Measurements from ENCODE around the gene SORT1.
"Not testable (repeated sequence)": the region's sequence is repeated elsewhere in the genome, so short reads cannot be mapped to it uniquely, and the experiment has no call there.

The SORT1 gene

DNA sequence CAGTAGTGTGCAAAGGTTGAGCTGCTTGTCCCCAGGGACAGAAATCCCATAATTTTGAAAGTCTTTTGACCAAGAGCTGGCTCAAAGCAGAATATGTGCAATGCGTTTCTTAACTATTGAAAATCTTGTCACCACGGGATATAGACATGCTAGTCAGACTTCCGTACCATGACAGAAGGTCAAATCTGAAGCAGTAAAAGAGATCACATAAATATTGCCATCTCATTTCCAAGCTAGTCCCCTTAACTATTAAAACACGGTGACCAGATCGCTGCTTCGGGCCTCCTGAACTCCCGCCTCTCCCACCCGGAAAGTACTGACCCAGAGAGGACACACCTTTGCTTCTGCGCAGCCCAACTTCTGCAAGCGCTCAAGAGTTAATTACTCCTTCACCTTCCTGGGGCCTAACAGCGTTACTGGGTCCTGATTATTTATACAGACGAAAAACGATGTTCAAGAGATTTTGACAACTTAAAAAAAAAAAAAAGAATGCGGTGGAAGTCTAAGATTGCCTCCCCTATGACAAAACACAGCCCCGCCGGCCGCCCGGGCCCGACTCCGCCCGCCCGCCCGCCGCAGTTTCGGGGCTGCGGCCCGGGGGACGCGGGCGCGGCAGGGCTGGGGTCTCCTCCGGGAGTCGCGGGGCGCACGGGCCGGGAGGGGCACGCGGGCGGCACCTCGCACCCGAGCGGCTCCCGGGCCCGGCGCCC lies 692 bp downstream of the SORT1 start:
- no peak for DNase-seq (ENCODE audit: low read depth, low spot score)

DNA sequence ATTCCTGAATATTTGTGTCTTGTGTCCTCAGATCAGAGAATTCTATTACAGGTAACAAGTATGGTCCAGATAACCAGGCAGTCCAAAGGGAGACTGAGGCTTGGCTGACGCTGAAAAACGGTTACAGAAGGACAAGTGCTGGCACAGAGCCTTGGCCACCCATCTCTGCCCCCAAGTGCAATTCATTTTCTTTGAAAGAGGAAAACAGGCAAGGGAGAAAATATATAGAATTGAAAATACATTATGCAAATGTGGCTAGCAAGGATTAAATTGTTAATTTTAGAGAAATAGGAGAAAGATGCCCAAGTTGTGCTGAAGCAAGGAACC lies 1.2 kb downstream of the SORT1 start:
- DNase-seq (ENCODE audit: low read depth, low spot score): no peak

DNA sequence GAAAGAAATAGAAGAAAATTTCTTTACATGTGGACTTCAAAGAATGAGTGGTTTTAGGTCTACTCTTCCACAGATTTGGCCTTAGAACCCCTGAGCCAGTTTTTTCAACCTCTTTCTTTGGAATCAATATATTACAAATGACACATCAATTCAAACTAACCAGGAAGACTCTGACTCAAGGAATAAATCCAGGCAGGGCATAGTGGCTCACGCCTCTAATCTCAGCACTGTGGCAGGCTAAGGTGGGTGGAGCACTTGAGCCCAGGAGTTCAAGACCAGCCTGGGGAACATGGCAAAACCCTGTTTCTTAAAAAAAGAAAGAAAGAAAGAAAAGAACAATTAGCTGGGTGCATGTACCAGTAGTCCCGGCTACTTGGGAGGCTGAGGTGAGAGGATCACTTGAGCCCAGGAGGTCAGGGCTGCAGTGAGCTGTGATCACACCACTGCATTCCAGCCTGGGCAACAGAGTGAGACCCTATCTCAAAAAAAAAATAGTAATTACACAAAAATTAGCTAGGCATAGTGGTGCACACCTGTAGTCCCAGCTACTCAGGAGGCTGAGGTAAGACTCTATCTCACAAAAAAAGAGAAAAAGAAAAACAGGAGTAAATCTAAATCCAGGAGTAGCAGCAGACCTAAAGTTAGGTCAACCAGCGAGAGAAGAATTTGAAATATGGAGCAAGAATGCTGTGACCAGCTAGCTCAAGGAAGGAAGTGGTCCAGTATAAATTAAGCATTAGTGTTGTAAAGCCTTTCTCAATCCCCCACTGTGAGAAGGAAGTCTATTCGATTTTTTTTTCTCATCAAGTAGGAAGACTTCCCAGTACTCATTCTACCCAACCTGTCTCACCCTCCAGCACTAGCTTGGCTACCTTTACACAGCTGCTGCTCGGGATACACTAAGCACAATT lies 1.9 kb downstream of the SORT1 start:
- DNase-seq (ENCODE audit: low read depth, low spot score): no peak

DNA sequence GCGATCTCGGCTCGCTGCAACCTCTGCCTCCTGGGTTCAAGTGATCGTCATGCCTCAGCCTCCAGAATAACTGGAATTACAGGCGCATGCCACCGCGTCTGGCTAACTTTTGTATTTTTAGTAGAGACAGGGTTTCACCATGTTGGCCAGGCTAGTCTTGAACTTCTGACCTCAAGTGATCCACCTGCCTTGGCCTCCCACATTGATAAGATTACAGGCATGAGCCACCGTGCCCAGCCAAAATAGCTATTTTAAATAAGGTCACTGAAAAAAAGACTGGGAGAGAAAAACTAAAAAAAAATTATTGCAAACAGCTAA lies 2.5 kb downstream of the SORT1 start:
- DNase-seq (ENCODE audit: low read depth, low spot score): not testable (repeated sequence)

DNA sequence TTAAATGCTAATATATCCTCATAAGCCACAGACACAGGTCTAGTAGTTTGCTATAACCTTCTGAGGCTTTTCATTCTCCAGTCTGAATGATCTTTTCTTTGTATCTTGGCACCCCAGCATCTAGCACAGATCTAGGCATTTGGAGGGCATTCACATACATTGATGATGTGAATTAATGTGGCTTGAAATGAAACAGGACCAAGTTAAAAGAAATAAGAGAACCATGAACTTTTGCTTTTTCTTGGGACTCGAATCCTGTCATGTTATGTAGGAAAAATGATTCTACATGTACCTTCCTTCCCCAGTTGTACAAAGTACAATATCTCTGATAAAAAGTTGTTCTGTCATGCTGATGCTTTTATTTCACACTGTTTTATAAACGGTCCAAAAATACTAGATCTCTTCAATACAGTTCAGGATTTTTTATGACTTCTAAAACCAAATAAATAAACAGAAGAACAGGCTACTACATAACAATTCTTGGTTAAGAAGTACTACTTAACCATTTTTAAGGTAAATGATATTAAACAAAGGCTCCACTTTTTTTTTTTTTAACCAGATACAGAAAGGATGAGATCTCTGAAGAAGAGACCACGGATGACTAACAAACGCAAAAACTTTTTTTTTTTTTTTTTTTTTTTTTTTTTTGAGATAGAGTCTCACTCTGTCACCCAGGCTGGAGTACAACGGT lies 3.0 kb downstream of the SORT1 start:
- no peak for DNase-seq (ENCODE audit: low read depth, low spot score)

DNA sequence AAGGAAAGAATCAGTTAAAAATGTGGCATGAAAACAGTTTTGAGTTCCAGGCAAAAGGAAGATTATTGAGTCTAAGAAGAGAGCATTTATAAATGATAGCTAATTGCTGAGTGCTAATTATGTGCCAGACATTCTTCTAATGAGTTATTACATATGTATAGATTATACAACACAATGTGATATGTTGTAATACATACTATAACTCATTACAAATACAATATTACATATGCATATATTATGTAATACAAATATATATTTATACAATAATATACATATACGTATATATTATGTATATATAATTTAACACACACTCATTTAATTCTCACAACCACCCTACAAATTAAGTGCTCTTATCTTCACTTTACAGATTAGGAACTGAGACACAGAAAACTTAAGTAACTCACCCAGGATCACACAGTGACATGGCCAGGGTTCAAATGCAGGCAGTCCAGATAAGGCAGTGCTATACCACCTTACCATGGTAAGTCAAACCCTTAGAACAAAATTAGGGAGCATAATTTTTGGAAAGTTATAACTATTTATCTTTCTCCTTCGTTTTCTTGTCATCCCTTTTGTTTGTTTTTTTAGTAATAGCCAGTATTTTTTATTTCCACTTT lies 4.0 kb downstream of the SORT1 start:
- no peak for DNase-seq (ENCODE audit: low read depth, low spot score)

DNA sequence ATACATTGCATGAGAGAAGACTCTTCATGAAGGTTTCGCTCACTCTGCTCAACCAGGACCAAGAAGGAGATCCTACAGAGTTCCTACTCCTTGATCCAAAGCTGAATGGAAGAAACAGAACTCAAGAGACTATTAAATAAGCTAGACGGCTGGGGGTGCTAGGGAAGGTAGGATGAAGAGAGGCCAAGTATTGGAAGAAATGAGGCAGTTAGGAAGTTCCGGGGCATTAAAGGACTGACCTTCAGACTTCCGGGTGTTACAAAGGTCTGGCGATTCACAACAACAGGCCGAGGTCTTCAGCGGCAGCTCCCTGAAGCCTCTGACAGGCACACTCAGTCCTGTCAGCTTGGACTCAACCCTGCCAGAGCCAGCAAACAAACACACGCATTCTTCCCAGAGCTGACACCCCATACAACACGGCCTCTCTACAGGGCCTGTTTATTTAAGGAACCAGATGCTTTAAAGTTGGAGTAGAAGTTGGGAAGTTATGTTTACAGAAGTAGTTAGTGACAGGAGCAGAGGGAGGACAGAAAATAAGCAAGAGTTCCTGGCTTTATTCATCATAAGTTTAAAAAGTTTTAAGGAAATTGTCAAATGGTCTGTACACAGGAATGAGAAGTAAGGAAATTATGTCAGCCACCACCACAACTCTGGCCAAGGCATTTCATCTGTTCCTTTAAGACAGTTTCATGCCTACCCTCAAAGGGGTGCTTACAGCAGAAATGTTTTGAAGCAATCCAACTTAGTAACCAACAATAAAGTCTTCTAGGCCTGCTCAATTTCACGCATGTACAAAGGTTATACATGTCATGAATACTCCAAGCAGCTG lies 4.7 kb downstream of the SORT1 start:
- DNase-seq (ENCODE audit: low read depth, low spot score): no peak

DNA sequence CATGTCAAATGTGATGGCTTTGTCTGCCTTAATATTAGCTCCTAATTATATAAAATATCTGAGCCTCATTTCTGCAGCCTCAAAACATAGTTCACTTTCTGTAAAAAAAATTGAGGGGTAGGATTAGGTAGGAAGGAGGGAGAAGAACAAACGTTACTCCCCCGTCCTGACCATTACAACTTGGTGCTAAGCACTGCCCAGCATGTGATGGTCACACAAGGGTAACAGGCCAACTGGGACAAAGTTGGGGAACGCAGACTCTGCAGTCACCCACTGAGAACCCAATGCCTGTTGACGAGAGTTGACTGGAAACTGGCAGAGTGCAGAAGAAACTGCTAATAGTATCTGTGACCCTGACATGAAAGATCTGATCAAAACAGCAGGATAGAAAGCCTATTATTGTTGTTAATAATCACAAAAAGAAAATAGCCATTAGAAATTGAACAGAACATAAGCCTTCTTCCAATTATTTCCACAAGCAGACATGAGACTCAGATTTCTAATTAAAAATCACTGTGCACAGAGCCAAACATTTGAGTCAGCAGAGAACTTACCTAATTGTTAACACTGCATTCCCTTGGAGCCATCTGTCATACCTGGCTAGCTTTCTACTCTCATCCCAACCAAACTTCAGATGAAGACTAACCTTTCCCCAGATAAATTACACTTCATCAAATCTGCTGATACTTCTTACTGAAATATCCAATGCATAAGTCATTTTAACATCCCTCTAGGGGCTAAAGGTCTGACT lies 5.5 kb downstream of the SORT1 start:
- DNase-seq (ENCODE audit: low read depth, low spot score): no peak

DNA sequence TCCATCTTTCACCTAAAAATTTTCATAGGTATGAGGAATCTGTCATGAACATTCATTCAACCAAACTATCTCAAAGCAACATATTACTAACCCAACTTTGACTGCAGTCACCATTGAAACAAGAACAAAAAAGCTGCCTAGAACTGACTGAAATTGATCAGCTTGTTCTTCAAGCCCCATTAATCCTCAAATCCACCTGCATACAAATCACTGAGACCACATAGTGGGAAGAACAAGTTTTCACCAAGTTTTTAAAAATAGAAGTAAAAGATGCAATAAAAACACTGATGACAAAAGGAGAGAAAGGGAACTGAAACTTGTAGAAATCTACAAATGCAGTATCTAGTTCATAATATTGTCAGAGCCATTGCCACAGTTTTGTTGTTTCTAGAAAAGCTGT lies 6.1 kb downstream of the SORT1 start:
- no peak for DNase-seq (ENCODE audit: low read depth, low spot score)

DNA sequence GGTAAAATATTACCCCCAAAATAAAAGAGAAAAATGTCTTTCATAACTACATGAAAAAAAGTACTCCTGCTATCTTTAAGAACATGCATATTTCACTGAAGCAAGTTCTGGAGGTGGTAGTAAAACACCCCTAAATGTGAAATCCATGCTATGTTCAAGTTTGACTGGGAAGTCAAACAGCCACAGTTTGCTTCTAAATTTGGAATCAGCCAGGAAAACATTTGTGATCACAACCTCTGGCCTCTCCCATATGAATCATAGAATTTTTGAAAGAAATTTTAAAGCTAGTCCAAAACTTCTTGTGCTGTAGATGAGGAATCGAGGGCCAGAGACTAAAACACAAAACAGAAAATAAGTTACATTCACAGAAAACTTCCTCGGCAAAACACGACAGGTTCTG lies 6.6 kb downstream of the SORT1 start:
- no peak for DNase-seq (ENCODE audit: low read depth, low spot score)

DNA sequence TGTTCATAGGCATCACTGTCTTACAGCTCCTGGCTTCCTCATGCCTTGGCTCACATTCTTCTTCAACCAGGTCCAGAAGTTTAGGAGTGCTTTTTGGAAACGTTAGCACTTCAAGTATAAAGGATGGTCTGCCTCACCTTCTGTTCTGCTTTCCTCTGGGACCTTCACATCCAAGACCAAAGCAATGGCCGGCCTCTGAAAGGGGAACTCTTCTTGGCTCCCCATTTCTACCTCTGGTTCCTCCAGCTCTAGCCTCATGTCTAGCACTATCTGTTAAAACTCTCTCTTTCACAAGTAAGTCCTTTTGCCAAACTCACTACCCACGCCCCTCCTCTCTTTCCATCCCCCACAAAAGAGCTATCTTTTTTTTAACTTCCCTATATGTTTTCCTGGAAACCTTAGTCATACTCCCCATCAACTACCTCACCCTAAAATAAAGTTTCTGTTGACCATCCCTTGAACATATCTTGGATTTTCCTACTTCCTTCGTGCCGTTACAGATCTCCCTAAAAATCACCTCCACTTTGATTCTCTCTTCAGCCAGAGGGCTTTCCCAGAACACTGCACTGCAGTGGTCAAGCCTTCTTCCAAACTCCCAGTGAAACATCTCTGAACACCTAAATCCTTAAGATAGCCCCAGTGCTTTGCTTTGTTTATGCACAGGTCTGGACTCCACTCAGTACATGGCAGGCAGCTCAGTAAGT lies 7.9 kb downstream of the SORT1 start:
- DNase-seq (ENCODE audit: low read depth, low spot score): no peak

DNA sequence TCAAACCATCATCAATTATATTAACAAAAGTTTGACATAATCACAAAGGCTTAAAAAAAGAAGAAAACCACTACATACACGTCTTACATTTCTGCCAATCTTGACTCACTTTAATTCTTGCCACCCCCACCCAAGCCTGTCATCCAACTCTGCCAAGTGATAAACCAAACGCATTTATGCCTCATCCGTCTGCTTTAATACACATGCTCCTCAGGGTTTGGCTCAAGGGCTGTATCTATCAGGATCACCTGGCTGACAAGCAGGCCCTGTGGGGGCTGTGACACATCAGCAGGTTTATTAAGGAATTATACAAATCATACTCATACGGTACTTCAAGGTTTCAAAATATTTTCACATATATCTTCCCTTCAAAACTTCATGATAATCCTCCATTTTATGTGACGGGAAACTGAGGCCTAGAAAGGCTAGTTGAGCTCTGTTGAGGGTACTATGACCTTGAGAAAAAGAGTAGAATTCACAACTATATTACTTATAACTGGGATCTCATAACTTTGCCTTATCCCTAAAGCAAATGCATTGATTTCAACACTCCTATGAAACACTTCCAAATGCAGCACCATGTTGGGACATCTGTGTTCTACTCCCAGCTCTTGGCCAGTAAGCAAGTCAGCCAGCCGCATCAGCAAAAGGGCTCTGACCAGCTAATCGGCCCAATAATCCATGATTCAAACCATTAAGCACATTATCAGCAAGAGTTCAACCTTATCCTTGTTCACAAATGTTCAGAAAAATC lies 8.7 kb downstream of the SORT1 start:
- DNase-seq (ENCODE audit: low read depth, low spot score): no peak

DNA sequence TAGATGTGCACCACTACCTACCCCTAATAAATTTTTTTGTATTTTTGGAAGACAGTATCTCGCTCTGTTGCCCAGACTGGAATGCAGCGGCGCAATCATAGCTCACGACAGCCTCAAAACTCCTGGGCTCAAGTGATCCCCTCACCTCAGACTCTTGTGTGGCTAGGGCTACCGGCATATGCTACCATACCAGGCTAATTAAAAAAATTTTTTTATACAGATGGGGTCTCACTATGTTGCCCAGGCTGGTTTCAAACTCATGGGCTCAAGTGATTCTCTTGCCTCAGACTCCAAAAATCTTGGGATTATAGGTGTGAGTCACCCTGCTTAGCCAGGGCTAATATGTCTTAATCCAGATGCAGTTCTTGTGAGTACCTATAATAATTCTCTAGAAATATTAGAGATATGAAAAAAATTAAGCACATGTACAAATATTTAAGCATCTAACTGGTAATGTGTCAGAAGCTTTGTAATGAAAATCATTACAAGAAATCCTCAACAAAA lies 9.5 kb downstream of the SORT1 start:
- DNase-seq (ENCODE audit: low read depth, low spot score): no peak

DNA sequence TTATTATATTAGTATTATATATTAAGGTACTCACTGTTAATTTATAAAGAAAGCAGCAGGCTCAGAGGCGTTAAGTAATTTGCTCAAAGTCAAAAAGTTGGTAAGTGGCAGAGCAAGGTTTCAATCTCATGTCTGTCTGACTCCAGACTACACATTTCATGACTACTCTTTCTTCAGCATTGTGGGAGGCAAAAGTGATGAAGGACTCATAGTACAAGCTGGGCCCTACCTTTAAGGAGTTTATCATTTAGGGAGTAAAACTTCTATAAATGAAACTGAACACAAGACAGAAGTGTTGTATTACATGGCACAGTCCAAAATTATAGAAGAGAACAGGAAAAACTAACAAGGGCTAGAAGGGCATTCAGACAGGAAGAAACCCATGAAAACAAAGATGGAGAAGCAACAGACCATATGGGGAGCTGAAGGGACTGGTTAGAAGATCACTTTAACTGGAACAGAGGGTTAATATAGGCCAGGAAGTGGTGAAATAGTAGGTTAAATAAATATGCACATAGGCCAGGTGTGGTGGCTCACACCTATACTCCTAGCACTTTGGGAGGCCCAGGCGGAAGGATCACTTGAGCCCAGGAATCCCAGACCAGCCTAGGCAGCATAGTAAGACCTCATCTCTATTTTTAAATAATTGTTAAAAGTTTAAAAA lies 11.5 kb downstream of the SORT1 start:
- DNase-seq (ENCODE audit: low read depth, low spot score): no peak

DNA sequence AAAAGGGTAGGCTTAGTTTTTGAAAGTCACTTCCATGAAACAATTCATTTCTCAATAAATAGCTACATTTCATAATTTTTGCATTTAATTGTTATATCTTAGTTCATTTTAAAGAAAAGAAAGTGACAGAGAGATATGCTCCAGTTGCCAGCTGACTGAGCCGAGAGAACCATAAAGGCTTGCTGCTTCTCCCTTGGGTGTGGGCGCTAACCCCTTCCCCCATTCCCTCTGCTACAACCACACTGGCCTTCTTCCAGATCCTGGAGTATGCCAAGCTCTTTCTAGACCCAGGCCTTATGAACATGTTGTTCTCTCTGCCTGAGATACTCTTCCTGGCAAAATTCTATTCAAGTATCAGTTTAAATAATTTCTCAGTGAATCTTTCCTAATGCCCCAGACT lies 12.3 kb downstream of the SORT1 start:
- DNase-seq (ENCODE audit: low read depth, low spot score): no peak

DNA sequence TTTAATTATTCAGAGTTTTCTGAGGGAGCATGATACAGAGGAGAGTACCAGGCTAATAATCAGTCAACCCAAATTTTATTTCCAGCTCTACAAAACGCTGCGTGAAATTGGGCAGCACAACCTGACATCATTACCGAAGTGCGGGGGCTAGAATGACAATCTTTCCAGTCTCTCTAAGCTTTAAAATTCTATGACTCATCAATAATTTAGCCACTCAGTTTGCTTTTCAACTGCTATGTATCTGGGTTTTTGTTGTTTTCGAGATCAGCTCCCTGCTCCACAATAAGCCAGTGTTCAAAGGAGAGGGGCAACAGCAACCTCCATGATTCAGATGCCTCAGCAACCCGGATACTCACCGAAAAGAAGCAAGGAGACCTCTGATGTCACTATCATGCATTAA lies 13.9 kb downstream of the SORT1 start:
- DNase-seq (ENCODE audit: low read depth, low spot score): no peak

DNA sequence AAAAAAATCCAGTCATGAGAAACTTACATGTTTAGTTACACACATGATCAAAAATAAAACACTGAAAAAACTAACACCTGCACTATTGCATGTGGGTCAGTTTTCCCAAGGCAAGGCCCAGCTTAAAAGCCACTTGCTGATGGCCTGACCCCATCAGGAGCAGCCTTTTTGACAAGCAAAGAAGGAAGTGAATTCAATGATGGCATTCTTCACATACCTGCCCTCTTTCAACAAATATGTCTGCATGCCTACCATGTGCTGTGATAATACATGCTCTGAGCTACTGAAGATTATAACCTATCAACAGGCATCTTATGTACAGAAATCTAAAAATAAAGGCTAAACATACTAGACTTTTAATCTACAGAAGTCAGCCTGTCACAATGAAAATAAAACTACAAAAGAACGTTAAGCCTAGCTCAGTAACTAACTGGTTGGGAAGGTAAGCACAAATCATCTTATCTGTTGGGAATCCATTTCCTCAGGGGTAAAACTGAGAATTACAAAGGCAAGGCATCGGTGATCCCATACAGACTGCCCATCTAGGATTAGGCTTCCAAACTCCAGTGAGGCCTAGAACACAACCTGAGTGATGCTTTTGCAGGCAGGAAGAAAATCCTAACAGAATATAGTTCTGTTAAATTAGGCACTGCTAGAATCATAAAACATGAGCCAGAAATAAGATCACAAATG lies 14.5 kb downstream of the SORT1 start:
- no peak for DNase-seq (ENCODE audit: low read depth, low spot score)

DNA sequence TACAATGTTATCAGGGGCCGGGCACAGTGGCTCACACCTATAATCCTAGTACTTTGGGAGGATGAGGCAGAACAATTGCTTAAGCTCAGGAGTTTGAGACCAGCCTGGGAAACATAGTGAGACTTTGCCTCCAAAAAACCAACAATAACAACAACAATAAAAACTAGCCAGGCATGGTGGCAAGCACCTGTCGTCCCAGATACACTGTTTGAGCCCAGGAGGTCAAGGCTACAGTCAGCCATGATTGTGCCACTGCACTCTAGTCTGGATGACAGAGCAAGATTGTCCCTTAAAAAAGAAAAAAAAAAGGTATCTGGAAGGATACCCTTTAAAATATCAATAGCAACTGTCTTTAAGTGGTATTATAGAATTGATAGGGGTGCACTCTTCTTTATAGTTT lies 16.1 kb downstream of the SORT1 start:
- DNase-seq (ENCODE audit: low read depth, low spot score): no peak

All from activated CD4-positive, CD25-positive, alpha-beta regulatory T cell treated with anti-CD3 and anti-CD28 coated beads, Interleukin-2, amount 50 U/mL, for 16 hours (primary cell).